ENCODE results near the gene SMAD7.

Gene SMAD7

GRCh38 chr18:48954886-48955819, 4.4 kb upstream of the SMAD7 start:
- no peak for DNase-seq
- no peak overlapping the region for H3K4me3 ChIP-seq (ENCODE audit: low read depth, low read length)
- no peak for TF ChIP-seq CTCF (IDR thresholded peaks at IDR 0.05; ENCODE audit: low read depth, low read length)
- no peaks in the 10 kb centered on the region for H3K9me3 ChIP-seq (ENCODE audit: severe bottlenecking)
- H3K27ac ChIP-seq, result no peak overlapping the region
- H3K36me3 ChIP-seq, result peaks cover 1% of the 10 kb centered on the region; the same call in 1 of the 2 replicates
- no peaks in the 10 kb centered on the region for H3K27me3 ChIP-seq (ENCODE audit: insufficient read depth, low read depth, severe bottlenecking)

GRCh38 chr18:48953104-48953706, 2.4 kb upstream of the SMAD7 start:
- TF ChIP-seq CTCF (IDR thresholded peaks at IDR 0.05; ENCODE audit: low read depth, low read length), result no peak
- peaks cover 12% of the 10 kb centered on the region for H3K36me3 ChIP-seq

GRCh38 chr18:48952287-48953103, 1.7 kb upstream of the SMAD7 start:
- peak overlapping the region; percentile 99 for H3K27ac ChIP-seq
- DNase-seq, result peak; percentile 85
- no peaks in the 10 kb centered on the region for H3K9me3 ChIP-seq (ENCODE audit: severe bottlenecking)
- H3K4me3 ChIP-seq (ENCODE audit: low read depth, low read length), result peak overlapping the region; percentile 83
- no peak for TF ChIP-seq CTCF (IDR thresholded peaks at IDR 0.05; ENCODE audit: low read depth, low read length)
- H3K27me3 ChIP-seq (ENCODE audit: insufficient read depth, low read depth, severe bottlenecking), result no peaks in the 10 kb centered on the region
- peaks cover 19% of the 10 kb centered on the region for H3K36me3 ChIP-seq

More at GRCh38 chr18:48953104-48953706, 2.4 kb upstream of the SMAD7 start:
- peak overlapping the region; percentile 83 for H3K4me3 ChIP-seq (ENCODE audit: low read depth, low read length)
- no peaks in the 10 kb centered on the region for H3K9me3 ChIP-seq (ENCODE audit: severe bottlenecking)
- peak overlapping the region; percentile 99 for H3K27ac ChIP-seq
- no peak for DNase-seq
- no peaks in the 10 kb centered on the region for H3K27me3 ChIP-seq (ENCODE audit: insufficient read depth, low read depth, severe bottlenecking)

- Histone ChIP-seq H3K9me3 (ENCODE audit: severe bottlenecking) (no peaks in the 10 kb centered on the region), H3K27me3 (ENCODE audit: insufficient read depth, low read depth, severe bottlenecking) (no peaks in the 10 kb centered on the region), H3K4me3 (ENCODE audit: low read depth, low read length) (peak overlapping the region; percentile 94), H3K27ac (peak overlapping the region; percentile 99), H3K36me3 (peaks cover 27% of the 10 kb centered on the region)
- 0 out of 2 replicates have a peak, but pooled peaks have one; percentile 25 for TF ChIP-seq CTCF (IDR thresholded peaks at IDR 0.05; ENCODE audit: low read depth, low read length)
- DNase-seq, result peak; percentile 94
Measured at GRCh38 chr18:48951448-48952286, 902 bp upstream of the SMAD7 start.

Data from WERI-Rb-1 (cell line).